Activated CD4-positive, alpha-beta T cell treated with anti-CD3 and anti-CD28 coated beads for 1 hour (primary cell): Measurements from ENCODE around the gene TMEM131.

Experiments
- DNase-seq: peaks from one replicate; pipeline ENCODE4 v3.0.0-alpha.2; 2020

TMEM131 gene

DNA sequence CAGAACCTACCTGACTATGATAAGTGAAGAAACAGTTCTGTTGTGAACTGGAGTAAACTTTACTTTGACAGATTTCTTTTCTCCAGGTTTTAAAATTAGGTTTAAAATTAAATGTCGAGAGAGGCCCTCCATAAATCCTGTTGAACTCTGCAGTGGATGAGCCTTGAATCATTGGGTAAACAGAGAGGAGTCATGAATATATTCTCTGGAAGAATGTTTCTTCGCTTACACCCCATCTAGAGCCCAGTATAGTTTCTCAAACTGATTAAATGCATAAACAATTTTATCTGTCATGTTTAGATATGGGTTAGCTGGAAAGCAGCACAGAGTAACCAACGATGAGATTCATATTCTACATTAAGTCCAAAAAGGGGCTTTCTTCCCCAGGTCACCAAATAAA is 198.4 kb downstream of the TMEM131 start:
- no peak for DNase-seq

DNA sequence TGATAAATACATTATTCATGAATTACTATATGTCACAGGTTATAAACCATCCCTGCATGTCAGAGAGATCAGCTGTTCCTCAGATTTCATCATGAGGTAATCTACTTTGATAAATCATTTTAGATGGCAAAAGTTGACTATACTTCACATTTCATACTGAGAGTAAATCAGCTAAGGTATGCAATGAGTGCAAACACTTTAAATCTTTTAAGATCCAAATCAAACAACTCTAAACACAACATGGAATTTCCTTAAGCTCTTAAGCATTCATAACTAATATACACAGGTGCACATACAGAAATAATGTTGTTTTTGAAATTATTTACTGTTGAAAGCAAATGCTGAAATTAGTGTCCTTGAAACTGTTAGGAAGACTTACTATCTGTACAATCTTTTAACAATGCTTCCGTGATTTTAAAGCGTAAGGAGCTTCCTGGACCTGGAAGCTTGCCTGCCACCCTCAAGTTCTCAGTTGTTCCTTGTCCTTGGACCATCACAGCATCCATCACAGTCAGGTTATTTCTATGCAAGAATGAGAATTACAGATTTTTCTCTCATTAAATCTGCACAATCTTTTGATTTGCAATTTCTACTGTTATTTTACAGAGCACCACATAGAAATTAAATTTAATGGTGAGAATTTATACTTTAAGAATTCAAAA is 199.2 kb downstream of the TMEM131 start:
- no peak for DNase-seq

DNA sequence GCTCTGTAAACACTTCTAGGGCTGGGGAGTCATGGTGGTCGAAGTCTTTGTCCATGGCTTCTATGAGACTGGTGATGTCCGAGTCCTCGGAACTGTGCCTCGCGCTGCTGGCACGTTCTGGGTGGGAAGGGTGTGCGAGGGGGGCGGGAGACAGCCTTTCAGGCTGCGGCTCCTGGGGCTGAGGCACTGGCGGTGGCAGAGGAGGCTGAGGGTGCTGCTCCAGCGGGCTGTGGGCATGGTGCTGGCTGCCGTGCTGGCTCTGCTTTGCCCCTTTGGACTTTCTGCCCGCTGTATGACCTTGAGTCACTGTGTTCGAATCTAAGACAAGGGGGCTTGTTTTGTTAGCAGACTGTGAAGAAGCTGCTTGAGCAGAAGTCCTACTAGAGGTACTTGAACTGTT is 203.3 kb downstream of the TMEM131 start:
- DNase-seq, result no peak

DNA sequence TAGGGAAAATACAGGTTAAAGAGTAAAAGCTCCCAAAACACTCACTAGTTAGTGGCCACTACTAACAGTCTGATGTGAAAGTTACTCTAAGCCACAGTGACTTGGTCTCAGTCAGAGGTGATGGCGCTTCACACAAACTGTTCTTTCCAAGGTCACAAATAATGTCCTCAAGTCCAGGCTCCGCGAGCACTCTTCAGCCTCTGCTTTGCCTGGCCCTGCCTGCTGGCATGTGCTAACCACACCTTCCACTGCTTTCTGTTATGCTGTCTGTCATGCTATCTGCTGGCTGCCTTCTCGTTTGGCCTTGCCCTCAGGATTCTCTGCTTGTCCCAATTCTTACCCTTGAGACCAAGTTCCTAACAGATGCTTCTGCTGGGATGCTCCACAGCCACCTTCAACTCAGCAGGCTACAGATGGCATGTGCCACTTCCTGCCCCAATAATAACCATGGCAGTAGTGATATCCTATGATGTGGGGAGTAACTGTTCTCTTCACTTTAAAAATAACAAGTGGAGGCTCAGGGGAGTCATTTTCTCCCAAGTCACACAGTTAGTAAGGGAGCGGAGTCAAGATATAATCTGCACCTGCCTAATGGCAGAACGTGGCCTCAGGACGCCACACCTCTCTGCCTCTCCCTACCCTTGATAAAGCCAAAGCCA is 206.6 kb downstream of the TMEM131 start:
- DNase-seq, result no peak

DNA sequence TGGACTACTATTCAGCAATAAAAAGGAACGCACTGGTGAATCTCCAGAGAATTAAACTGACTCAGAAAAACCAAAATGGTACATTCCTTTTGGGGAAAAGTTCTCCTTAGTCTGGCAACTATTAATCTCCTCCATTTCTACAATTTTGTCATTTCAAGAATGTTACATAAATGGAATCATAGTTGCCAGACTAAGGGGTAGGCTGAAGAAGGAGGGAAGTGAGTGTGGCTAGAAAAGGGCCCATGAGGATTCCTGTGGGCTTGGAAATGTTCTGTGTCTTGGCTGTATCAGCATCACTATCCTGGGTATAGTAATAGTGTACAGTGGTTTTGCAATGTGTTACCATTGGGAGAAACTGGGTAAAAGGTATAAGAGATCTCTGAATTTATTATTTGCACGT is 209.9 kb downstream of the TMEM131 start:
- no peak for DNase-seq

DNA sequence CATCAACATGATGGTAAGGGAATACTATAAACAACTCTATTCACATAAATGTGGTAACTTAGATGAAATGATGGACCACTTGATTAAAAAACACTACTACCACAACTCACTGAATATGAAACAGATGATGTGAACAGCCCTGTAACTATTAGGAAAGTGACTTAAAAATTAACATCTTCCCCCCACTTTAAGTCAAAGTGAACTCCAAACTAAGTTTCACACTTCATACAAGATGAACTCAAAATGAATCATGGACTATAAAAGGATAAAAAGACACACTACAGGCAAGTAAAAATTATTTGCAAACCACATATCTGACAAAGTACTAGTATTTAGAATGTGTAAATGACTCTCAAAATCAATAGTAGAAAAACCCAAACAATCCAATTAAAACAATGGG is 210.8 kb downstream of the TMEM131 start:
- no peak for DNase-seq

DNA sequence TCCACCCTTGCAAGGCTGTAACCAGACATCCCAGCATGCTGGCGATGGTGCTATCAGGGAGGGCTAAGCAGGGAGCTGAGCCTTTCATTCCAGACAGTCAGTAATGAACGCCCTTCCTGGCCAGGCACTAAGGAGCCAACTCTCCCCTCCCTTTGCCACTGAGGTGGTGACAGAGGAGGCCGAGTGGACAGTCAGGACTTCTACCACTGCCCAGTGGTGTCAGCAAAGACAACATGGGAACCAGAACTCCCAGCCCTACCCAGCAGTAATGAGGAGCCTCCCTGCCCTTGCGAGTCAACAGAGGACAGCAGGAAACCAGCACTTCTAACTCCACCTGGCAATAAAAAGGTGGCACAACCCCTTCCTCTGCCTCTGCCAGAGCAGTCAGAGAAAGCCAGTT is 213.8 kb downstream of the TMEM131 start:
- DNase-seq, result no peak

DNA sequence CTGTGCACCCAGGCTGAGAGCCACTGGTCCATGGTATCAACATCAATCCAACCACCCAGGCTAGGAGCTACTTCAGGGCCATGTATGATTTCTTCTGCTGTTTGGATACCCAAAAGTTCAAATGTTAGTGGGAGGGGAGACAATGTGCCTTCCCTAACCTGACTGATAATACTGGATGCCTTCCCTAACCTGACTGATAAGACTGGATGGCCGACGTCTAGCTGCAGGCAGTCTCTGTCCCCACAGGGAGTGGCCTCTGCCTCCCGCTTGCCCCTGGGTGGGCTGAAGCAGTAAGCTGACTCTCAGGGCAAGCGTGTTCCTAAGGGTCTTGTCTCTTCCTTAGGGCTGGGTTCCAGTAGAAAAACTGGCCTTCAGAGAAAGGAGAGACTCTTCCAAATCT is 216.6 kb downstream of the TMEM131 start:
- no peak for DNase-seq

DNA sequence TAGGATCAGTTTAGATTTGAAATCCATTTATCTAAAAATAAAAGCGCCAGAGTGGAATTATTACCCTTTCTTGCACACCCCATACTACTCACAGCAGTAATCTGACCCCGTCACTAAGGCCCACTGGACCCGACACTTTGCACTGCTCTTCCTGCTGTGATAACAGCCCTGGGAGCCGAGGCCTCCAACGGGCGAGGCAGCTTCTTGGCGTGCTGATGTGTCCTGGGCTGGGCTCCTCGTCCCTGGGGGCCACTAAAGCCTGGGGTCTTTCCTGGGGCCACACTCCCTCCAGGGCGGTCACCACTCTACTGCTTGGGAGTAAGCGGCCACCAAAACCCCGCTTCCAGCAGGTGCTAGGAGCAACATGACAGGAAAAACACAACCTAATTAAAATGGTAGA is 220.7 kb downstream of the TMEM131 start:
- DNase-seq, result no peak

DNA sequence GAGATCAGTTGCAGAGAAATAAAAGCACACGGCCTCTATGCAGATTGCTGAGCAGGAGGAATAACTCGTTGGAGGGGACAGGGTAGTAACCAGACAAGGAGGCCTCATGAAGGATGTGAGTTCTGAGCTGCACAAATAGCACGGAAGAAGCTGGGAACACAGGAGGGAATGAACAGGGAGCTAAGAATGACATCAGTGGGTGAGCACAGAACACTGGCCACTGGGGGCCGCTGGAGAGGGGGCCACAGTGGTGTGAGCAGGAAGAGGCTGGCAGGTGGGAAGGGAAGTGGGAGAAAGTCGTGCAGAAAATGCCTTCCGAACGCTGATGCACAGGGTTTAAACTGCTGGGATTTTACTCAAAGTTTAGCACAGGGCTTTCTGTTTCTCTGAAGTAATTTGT is 221.3 kb downstream of the TMEM131 start:
- no peak for DNase-seq

DNA sequence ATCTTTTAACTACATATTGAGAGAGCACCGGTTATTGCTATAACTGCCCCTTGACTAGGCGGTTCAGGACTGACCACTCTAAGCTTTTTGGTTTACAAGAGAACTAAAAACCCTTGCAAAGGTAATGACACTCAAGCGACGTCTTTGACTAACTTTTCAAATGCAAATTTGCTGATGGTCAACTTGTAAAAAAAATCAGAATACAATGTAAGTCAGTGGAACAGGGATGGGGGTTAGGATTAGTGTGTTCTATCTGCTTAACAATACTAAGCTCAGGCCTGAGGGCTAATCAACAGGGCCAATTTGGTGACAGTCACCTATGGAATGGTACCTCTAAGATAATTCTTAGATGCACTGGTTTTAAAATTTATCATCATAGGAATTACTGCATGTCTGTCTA is 225.3 kb downstream of the TMEM131 start:
- DNase-seq, result no peak

DNA sequence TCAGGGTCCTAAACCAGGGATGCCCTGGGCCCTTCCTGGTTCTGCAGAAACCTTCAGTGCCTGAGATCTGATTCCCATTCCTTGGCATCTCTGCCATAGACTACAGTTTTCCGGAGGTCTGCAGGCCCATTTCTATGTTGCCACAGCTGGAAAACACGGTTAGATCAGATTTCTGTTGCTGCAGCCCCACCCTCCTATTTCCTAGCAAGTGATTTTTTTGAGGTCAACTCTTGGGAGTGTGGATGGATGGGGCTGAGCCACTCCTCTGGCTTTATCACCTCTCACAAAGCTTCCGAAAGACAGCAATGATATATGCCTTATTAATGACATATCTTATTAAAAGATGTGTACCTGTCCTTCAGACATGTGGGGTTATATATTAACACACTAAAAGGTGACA is 226.0 kb downstream of the TMEM131 start:
- DNase-seq, result no peak

DNA sequence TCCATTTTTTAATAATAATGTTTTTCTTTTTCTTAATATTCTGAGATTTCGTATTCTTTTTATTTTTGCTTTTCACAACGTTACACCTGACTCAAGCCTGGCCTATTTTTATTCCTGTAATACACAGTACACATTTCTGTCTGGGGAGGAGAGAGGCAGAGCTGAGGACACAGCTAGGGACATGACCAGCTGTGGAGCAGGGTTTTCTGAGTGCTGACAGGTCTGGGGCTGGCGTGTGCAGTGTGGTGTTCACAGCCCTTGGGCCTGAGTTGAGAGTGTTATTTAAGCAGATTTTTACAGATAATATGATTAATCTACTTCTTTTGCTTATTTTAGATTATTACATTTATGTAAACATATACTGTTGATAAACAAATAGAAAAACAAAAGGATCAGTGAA is 226.4 kb downstream of the TMEM131 start:
- DNase-seq, result no peak

DNA sequence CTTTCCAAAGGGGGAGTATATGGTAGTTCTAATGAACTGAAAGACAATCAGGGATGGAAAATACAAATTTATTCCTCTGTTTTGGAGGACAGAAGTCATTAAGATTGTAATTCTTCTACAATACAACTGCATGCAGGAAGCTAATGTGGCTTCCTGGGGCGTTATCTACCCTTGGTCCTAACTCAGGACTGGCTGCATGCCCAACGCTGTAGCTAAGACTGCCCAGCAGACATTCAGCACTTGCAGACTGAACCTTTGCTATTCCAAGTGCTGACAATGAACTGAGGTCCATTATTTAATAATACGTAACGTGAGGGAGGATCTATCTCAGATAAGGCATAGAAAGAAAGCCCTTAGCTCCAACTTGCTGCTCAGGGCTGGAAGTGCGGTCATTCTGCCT is 229.2 kb downstream of the TMEM131 start:
- DNase-seq, result no peak

DNA sequence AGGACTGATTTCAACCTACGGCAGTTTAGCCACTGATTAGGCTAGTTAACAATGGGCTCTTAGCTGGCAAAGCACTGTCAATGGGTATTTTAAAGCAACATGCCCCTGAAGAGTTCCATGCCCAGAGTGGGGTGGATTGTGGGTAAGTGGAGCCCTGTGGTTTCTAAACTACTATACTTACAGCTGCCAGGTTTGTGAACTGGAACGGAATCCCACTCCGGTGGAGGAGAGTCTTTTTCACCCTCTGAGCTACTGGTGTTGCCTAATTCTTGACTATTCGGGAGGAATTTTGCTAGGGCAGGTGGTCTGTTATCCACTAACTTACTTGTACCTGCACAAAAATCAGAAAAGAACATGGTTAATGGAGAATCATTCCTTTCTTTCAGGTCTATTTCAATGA is 229.8 kb downstream of the TMEM131 start:
- no peak for DNase-seq

DNA sequence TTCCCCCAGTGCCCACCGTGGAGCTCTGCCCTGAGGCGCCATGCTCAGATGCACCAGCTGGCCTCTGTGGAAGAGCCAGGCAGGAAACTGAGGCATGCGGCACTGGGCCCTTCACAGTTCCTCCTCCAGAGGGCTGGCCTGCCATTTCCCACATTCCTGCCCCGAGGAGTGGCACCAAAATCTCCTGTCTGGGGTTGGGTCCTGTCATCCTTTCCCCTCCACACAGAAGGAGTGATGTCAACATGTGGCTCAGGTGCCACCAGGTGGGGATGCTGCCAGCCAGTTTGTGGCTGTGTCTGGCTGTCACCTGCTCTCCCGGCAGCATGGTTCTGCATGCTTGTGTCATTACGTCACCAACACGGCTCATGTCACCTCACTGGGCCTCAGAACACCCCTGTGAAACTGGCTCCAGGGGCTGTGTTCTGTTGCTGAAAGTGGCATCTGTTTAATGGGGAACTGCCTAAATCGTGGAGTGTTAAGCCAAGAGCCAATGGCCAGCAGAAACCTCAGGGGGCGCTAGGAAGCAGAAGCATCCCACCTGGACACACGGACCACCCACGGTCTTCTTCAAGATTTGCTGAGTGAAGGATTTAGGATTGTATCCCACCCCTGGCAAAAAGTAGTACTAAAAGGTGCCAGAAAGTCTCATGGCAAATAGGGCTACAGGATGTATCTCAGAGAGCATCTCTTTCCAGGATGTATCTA is 231.0 kb downstream of the TMEM131 start:
- no peak for DNase-seq

DNA sequence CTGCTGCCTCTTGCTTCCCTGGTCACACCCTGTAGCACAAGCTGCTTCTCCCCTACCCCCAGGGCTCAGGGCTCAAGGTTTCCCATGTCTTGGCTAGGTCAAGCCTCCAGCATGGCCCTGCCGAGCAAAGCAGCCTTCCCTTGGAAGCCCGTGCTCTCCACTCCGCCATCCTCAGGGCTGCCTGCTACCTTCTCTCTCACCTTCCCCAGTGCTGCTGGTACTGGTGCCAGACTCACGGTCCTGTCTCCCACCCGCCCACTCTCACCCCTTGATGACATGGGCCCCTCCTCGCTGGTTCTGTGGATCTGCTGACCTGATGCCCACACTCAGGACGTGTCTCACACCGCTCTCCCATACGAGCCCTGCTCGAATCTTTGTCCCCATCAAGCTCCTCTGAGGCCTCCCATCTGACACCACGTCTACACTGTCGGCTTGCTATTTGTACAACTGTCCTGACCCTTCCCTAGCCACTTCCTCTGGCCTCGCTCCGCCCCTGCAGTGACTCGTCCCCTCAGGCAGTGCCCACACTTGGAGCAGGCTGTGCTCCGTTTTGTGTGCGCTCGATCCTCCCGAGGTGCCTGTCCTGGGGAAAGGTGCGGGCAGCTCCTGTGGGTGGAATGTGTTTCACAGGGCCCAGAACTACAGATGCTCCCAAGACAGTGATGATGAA is 232.4 kb downstream of the TMEM131 start:
- DNase-seq, result no peak

DNA sequence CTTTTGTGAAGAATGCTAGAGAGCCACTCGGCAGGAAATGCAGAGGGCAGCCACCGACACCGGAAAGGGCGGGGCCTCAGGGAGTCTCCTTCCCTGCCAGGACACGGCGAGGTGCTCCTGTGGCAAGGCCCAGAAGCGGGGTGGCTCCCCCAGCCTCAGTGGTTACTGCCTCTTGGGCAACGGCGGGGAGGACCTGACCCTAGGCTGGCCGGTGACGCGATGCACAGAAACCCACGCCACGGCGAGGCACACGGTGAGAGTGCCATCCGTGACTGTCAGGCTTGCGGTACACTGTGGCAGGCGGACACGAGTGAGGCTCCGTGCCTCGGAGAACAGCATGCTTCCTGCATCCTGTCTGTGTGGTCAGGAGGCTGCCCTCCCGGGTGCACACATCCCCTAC is 234.6 kb downstream of the TMEM131 start:
- DNase-seq, result peak; percentile 26

DNA sequence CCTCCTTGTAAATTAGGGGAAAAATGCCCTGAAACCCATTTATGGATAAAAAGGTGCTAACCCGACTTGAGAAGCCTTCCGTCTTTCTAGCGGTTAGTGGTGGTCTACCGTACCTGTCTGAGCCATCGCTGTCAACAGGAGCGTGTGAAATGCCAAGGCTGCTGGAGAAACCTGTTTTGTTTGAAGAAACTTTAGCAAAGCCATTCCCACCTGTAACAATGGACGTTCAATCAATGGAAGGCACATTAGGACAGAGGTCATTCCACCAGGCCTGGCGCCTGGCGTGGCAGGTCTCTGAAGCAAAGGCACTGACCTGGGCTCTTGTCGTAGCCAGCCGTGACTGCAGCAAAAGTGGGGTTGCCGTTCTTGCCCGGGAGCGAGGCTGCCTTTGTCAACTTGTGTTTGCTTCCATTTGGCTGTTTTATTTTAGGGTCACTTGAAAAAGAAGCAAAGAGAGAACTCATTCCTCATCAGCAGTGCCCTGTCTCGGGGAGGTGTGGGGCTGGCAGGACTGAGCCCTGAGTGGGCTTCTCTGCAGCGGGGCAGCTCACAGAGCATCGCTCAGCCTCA is 235.2 kb downstream of the TMEM131 start:
- no peak for DNase-seq

DNA sequence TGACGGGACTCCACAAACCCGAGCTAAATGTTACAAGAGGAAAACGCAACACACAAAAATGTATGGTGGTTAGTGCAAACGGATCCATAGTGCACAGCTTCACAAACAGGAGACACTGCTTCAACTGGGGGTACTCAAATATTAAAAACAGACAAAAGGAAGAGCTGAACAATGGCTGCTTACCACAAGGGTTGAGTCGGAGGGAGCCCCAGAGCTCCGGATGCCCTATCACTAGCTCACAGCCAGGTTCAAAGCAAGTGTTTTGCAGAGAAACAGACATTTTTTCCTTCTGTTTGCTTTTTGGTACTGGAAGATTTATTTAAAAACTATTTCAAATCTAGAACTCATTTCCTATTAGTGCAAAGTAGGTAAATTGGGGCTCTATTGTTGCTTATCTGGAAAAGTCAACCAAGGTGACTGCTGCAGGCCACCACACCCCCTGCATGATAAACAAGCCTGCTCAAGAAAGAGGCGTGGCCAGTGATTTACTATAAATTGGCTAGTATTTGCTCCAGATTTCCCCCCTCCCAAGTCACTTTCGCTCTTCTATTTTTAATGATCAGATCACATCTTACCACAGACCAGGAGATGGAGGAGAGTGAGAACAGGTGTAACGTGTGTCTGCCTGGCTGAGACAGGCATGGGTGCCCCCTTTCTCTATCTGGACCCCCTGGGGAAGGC is 235.9 kb downstream of the TMEM131 start:
- no peak for DNase-seq

DNA sequence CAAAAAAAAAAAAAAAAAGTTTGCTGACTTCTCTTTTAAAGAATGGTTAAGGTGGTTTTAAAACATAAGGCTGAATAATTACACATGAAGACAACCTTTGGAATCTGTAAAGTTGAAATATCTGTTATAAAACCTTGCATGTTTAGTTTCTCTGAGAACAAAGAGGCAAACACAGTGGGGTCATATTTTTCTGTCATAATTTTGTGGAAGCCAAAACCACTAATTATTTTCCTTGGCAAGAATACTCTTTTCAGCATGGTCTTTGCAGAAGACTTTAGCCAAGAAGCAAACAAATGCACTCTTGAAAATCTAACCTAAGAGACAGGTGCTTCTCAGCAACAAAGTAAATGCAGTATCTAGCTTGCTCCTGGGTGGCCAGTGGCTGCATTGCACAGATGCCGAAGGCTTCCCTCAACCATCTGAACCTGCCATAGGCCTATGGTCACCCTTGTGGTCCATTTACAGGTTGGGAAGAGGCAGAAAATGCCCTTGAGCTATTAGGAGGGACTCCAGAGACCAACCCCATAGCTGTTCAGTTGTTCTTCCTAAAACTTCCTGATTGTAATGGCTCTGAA is 237.5 kb downstream of the TMEM131 start:
- DNase-seq, result no peak

DNA sequence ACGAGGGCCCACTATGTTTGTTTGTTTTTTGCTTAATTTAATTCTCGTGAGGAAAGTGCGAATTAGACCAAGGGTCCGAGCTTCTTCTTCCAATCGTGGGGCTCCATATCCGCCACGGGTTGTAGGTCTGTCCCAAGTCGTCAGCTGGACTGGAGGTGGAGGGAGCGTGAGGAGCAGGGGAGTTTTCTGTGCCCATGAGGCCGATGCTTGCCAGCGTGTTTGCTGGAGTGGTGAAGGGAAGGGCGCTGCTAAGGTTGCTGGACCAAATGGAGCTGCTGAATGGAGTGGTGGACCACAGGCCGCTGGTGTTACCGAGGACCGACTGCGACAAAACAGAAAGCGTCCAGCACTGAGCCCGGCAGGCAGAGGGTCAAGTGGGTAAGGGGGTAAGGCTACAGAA is 238.7 kb downstream of the TMEM131 start:
- no peak for DNase-seq

DNA sequence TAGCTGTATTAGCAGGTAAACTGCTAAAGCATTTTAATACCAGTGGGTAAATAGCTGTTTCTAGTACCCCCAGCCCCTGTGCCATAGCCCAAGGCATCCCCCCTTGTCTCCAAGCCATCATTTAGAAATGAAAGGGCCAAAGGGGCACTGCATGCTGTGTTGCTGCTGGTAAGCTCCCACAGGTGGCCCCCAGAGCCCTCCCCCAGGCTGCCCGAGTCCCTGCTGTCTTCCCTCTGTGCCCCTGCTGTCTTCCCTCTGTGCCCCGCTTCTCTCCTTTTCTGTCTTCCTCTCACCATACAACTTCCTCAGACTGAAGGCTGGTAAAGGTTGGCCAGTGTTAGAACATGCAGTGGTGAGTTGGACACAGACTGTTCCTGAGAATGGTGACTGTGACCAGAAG is 240.3 kb downstream of the TMEM131 start:
- no peak for DNase-seq
